HG03097 (cell line): Measurements from ENCODE around the gene SLC2A4.
A peak's percentile ranks its signal among the peaks of the same experiment; 100 is the strongest.

ENCODE experiments used
- ATAC-seq: cut with Tn5 transposase; IDR thresholded peaks from one replicate; pipeline ENCODE4 v1.9.1; 2021; ENCODE audit not compliant: unreplicated experiment, low FRiP score

Gene SLC2A4

DNA sequence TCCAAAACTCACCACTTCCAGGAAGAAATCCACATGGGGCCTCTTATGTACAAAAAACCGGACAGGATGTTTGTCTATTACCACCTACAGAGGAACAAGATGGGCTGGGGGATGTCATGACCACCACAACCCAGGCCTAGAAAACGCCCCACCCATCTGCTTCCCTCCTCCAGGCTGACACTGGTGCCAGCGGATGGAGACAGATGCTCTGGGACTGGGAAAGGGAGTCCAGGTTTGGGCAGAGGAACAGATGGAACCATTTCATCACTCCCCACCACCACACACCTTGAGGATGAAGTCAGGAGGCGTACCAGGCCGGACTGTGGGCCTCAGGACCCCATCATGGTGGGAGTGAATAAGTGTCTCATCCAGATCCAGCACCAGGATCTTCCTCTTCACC, 34.7 kb upstream of the SLC2A4 start:
- ATAC-seq = no peak

DNA sequence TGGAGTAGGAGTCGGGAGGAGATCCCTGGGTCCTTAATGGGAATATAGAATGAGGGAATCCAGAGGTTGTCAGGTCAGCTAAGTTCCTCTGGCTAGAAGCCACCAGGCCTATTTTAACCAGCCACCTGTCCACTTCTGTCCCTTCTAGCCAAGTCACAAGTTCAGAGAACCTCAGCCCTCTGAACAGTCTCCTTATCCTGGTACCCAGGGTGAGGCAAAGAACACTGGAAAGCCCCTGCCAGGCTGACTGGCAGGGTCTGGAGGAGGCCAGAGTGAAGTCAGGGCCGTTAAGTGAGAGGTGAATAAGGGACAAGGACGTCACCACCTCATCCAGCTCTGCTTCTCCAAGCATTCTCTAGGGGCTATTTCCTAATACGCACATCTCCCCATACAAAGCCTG, 32.7 kb upstream of the SLC2A4 start:
- ATAC-seq = no peak

DNA sequence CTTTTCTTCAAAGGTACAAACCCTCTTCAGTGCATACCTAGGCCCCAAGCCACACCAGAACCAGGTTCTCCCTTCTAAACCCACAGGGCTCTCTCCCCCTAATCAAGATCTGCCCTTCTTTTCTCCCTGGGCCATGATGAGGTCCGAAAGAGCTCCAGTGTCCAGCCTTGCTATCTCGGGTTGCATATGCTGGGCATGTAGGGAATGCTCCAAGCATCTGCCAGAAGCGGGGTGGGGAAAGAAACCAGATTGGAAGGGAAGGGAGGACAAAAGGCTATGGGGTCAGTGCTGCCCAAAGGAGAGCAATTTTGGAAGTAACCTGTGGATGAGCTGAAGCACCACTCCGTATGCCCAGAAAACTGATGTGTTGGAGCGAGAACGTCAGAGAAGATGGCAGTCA, 32.3 kb upstream of the SLC2A4 start:
- ATAC-seq = no peak

GRCh38 chr17:7249830-7250229, 31.7 kb upstream of the SLC2A4 start:
- ATAC-seq = no peak

GRCh38 chr17:7250695-7251627, 30.6 kb upstream of the SLC2A4 start:
- ATAC-seq = no peak

- ATAC-seq = peak; percentile 84
Measured at GRCh38 chr17:7251661-7252175, 29.8 kb upstream of the SLC2A4 start, which contains the start of gene CTDNEP1. CTDNEP1 (minus strand) TSS chr17:7251734; CDS start chr17:7251296, 438 bp downstream.

DNA sequence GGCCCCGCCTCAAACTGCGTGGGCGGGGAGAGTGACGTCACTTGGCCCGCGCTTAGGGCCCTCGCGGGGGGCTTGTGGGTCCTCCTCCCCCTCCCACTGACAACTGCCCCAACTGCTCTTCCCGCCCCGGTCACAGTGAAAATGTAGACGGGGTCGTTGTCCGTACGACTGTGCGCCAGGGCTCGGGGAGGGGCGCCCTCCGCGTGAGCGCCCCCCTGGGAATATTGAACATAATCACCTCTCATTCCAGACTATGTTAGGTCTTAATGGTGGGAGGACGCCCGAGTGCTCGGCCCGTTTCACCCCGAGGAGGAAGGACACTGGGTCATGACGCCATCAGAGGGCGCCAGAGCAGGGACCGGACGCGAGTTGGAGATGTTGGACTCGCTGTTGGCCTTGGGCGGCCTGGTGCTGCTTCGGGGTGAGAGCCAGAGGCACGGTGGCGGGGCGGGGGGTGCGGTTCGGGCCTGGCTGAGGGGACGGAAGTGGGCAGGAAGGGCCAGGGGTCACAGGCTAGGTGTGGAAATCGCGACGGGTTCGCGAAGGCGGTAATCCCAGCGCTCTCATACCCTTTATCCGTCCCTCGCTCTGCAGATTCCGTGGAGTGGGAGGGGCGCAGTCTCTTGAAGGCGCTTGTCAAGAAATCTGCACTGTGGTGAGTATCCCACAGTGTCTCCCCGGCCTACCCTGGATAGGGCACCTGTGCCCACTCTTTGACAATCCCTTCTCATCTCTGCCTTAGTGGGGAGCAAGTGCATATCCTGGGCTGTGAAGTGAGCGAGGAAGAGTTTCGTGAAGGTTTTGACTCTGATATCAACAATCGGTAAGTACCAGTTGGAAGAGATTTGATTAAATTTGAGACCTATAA, 29.1 kb upstream of the SLC2A4 start, which contains the start of gene ELP5:
ELP5 (plus strand) TSS at position 40 of the 868 bp plus-strand sequence; CDS start at position 376, 336 bp downstream.
- peak; percentile 47 for ATAC-seq

DNA sequence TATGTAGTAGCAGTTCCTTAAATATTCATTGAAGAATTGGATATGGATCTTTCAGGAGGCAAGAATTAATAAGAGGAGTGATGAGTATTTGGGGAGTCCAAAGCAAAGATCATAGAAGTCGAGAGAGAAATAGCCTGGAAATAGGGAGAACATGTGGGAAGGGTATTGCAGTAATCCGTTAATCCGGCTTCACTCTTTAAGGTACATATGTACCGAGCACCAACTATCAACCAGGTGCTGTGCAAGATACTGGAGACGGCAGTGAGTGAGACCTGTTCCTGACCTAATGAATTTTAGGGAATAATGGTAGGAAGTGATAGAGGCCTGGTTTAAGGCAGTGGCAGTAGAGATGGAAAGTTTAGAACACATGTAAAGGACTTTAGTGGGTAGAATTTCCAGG, 28.4 kb upstream of the SLC2A4 start:
- ATAC-seq = no peak

DNA sequence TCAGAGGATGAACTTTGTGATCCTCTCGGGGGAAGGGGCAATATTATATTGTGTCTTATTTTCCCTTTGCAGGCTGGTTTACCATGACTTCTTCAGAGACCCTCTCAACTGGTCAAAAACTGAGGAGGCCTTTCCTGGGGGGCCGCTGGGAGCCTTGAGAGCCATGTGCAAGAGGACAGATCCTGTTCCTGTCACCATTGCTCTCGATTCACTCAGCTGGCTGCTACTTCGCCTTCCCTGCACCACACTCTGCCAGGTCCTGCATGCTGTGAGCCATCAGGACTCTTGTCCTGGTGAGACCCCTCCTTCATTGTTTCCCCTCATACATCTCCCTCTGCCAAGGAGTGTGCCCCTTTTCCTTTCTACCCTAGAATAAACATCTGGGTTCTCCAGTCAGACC, 27.0 kb upstream of the SLC2A4 start:
- ATAC-seq = no peak

DNA sequence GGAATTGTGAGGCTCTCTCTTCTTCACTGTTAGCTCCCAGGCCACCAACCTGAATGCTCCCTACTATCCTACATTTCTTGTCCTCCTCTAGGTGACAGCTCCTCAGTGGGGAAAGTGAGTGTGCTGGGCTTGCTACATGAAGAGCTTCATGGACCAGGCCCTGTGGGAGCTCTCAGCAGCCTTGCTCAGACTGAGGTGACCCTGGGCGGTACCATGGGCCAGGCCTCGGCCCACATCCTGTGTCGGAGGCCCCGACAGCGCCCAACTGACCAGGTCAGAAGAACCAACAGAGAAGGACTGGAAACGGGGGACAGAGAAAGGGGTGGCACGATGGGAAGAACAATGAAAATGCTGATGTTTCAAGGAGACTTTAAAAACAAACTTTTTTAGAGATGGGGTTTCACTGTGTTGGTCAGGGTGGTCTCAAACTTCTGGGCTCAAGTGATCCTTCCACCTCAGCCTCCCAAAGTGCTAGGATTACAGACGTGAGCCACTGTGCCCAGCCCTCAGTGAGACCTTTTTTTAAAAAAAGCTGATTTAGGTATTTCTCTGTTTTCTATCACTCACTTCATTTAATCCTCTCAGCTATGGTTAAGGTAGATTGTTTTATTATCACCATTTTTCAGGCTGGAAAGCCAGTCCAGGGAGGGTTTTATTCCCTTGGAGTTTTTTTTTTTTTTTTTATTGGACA, 24.6 kb upstream of the SLC2A4 start:
- ATAC-seq = no peak

GRCh38 chr17:7258731-7259554, 22.6 kb upstream of the SLC2A4 start:
- ATAC-seq = no peak

GRCh38 chr17:7259555-7259889, 22.0 kb upstream of the SLC2A4 start:
- no peak for ATAC-seq

- ATAC-seq = no peak
Measured at GRCh38 chr17:7260151-7260550, 21.4 kb upstream of the SLC2A4 start.

DNA sequence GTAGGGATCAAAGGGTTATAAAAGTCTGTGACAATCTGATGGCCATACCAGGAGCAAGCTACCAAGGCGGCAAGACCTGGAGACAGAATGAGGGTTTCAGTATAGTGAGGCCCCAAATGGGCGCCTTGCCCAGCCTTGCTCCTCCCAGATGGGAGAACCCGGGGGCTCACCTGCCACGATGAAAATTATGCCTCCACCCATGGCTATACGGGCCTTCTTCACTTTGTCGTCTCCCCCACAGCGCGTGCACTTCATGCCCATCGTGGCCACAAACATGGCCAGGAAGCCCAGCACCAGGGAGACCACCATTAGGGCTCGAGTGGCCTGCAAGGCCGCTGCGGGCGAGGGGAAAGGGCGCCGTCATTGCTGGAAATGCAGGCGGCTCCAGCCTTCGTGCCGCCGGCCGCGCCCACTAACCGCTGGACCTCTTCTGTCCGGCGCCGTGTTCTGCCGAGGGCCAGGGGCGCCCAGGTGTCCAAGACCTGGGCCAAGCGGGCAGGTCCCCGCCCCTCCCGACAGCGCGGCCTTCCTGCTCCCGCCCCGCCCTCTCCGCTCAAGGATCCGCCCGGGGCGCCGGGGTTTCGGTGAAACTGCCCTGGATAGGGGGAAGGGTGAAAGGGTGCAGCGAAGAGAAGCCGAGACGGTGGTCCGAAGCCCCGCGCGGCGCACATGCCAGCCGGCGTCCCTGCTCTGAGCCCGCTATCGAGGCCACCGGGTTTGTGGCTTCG, 20.7 kb upstream of the SLC2A4 start:
- ATAC-seq = no peak

DNA sequence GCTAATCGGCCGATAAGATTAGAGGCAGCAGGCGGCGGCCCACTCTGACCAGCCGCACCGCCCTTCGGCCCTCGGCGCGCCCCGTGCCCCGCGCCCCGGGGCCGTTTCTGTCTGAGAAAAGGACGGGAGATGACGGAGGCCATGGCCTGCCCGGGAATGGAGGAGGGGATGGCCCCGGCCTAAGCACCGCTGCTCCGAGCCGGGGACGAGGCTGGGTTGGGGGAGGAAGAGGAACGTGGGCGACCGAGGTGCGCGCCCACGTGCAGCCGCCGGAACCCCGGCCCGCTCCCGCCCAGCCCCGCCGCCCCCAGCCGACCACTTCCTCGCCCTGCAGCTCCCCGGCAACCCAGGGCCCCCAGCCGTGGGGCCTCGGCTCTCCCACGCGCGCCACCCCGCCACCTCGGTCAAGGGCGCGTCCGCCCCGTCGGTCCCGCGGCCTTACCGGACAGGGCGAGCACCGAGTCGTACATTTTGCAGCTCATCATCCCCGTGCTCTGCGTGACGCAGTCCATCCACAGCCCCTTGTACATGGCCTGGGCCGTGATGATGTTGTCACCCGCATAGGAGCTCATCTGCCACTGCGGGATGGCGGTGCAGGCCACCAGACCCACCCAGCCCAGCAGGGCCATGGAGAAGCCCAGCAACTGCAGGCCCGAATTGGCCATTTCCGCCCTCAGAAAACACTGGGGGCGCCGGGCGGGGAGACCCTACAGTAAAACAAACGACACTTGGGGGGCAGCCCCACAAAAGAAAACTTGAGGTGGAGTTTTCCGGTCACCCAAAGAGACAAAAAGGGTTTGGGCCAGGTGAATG, 19.9 kb upstream of the SLC2A4 start:
- ATAC-seq = no peak

DNA sequence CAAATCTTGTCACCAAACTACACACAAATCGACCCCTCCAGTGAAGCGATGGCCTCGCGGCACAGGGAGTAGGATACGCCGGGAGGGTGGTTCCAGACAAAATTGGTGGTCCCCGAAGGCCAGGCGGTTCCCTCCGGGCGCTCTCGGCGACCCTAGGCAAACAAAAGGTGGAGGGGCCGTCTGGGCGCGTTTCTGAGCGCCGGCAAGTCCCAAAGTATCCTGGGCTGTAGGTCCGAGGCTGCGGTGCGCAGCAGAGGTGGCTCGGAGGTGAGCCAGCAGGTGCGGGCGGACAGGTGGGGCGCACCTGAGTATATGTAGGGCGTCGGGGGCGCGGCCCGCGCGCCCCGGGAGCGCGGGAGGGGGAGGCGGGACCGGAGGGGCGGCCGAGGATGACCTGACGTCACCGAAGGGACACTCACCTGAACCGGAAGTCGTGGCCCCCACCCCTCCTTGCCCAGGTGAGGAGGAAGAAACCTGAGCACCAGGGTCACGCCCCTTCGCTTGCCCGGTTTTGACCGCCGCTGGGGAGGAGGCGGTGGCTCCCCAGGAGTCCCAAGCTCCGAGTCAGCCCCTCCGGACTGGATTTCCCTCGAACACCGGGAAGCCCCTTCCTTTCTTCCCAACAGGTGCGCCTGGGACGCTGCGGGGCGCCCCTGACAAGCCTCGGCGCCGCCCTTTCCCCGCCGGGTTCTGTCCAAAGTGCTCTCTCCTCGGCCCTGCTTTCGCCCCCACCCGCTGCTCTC, 19.2 kb upstream of the SLC2A4 start, which contains the start of gene CLDN7:
CLDN7 (minus strand) TSS at position 287 of the 743 bp plus-strand sequence. CDS start 435 bp downstream, outside the sequence.
- ATAC-seq = no peak
